KMS-11 (cell line): ENCODE results near the gene LNPEP.

Experiments used
- H2AFZ ChIP-seq: fragments of 200-600 bp; sonication (generic); 2 replicates; pipeline ENCODE4 v1.6.1; 2016; ENCODE audit warnings: antibody characterized with exemption, mixed run types, low read depth
- H3K27ac ChIP-seq: fragments of 200-600 bp; sonication (generic); 2 replicates; pipeline ENCODE4 v1.6.1; 2016; ENCODE audit warnings: mild to moderate bottlenecking, mixed run types
- H3K27me3 ChIP-seq: fragments of 200-600 bp; sonication (generic); 2 replicates; pipeline ENCODE4 v1.6.1; 2017; ENCODE audit warnings: mild to moderate bottlenecking, low read depth, mixed run types, moderate library complexity; ENCODE audit not compliant: insufficient read depth
- H3K36me3 ChIP-seq: fragments of 200-600 bp; sonication (generic); 2 replicates; pipeline ENCODE4 v1.6.1; 2017; ENCODE audit warnings: mild to moderate bottlenecking, mixed run types; ENCODE audit not compliant: insufficient read depth
- H3K4me1 ChIP-seq: fragments of 200-600 bp; sonication (generic); 2 replicates; pipeline ENCODE4 v1.6.1; 2016; ENCODE audit warnings: mild to moderate bottlenecking, low read depth, mixed run types; ENCODE audit not compliant: poor library complexity, severe bottlenecking
- H3K4me2 ChIP-seq: fragments of 200-600 bp; sonication (generic); 2 replicates; pipeline ENCODE4 v1.7.0; 2016; ENCODE audit warnings: mild to moderate bottlenecking, mixed run types
- H3K4me3 ChIP-seq: fragments of 200-600 bp; sonication (generic); IDR thresholded peaks from 2 replicates; pipeline ENCODE4 v1.6.1; 2017; ENCODE audit warnings: low read depth, low read length, mixed read lengths; ENCODE audit not compliant: insufficient read depth
- H3K79me2 ChIP-seq: fragments of 200-600 bp; sonication (generic); 2 replicates; pipeline ENCODE4 v1.6.1; 2016; ENCODE audit warnings: low read depth, mixed run types; ENCODE audit not compliant: insufficient read depth
- H3K9ac ChIP-seq: fragments of 200-600 bp; sonication (generic); 2 replicates; pipeline ENCODE4 v1.6.1; 2016; ENCODE audit warnings: mild to moderate bottlenecking, mixed run types
- H4K20me1 ChIP-seq: fragments of 200-600 bp; sonication (generic); 2 replicates; pipeline ENCODE4 v1.6.1; 2016; ENCODE audit warnings: mild to moderate bottlenecking, mixed run types; ENCODE audit not compliant: insufficient read depth
- CTCF ChIP-seq: fragments of 200-600 bp; sonication (generic); conservative IDR thresholded peaks from 2 replicates; pipeline ENCODE4 v1.6.1; 2017; ENCODE audit warnings: low read depth, mild to moderate bottlenecking, antibody characterized with exemption, low read length, moderate library complexity, mixed read lengths

Gene LNPEP

GRCh38 chr5:96911139-96911538, 24.7 kb upstream of the LNPEP start:
- no peaks in the 10 kb centered on the region for H3K27me3 ChIP-seq
- H4K20me1 ChIP-seq, result no peaks in the 10 kb centered on the region
- no peaks in the 10 kb centered on the region for H3K79me2 ChIP-seq
- no peak overlapping the region for H3K27ac ChIP-seq
- H3K36me3 ChIP-seq, result no peaks in the 10 kb centered on the region
- H2AFZ ChIP-seq, result no peak overlapping the region
- no peak for TF ChIP-seq CTCF
- H3K4me2 ChIP-seq, result no peak overlapping the region
- no peak overlapping the region for H3K4me3 ChIP-seq
- H3K9ac ChIP-seq, result no peak overlapping the region
- no peaks in the 10 kb centered on the region for H3K4me1 ChIP-seq

- H3K4me3 ChIP-seq, result no peak overlapping the region
- H3K4me1 ChIP-seq, result no peaks in the 10 kb centered on the region
- H3K4me2 ChIP-seq, result no peak overlapping the region
- no peak overlapping the region for H3K9ac ChIP-seq
- no peaks in the 10 kb centered on the region for H3K36me3 ChIP-seq
- no peak overlapping the region for H3K27ac ChIP-seq
- H2AFZ ChIP-seq, result no peak overlapping the region
- H3K79me2 ChIP-seq, result no peaks in the 10 kb centered on the region
- H3K27me3 ChIP-seq, result no peaks in the 10 kb centered on the region
- no peaks in the 10 kb centered on the region for H4K20me1 ChIP-seq
- no peak for TF ChIP-seq CTCF
Observed at GRCh38 chr5:96913233-96913632, 22.6 kb upstream of the LNPEP start.

- H2AFZ ChIP-seq, result no peak overlapping the region
- H3K79me2 ChIP-seq, result no peaks in the 10 kb centered on the region
- H3K4me2 ChIP-seq, result no peak overlapping the region
- no peaks in the 10 kb centered on the region for H4K20me1 ChIP-seq
- no peaks in the 10 kb centered on the region for H3K27me3 ChIP-seq
- H3K9ac ChIP-seq, result no peak overlapping the region
- H3K4me3 ChIP-seq, result no peak overlapping the region
- no peak for TF ChIP-seq CTCF
- no peak overlapping the region for H3K27ac ChIP-seq
- no peaks in the 10 kb centered on the region for H3K4me1 ChIP-seq
- H3K36me3 ChIP-seq, result no peaks in the 10 kb centered on the region
Observed at GRCh38 chr5:96919754-96920197, 16.1 kb upstream of the LNPEP start.

GRCh38 chr5:96920744-96921355, 15.0 kb upstream of the LNPEP start:
- Histone ChIP-seq H3K4me3 (no peak overlapping the region), H3K27me3 (no peaks in the 10 kb centered on the region), H3K36me3 (no peaks in the 10 kb centered on the region), H3K79me2 (no peaks in the 10 kb centered on the region), H3K4me2 (no peak overlapping the region), H2AFZ (no peak overlapping the region), H4K20me1 (no peaks in the 10 kb centered on the region), H3K27ac (no peak overlapping the region), H3K9ac (no peak overlapping the region), H3K4me1 (no peaks in the 10 kb centered on the region)
- no peak for TF ChIP-seq CTCF
